Smooth muscle cell (in vitro differentiated cells): Measurements from ENCODE around the gene SPEG. TPM values are rescaled to one million over a fixed set of nuclear protein-coding genes. Genes with fewer than 3 reads are reported as not detected.

ENCODE experiments used
- DNase-seq: peaks from one replicate; lab custom pipeline; 2025; ENCODE audit not compliant: unreplicated experiment; lab: John Stamatoyannopoulos, UW
- H2AFZ ChIP-seq: fragments of 200-600 bp; sonication (generic); 2 replicates; pipeline ENCODE4 v1.6.0; 2016; ENCODE audit warnings: antibody characterized with exemption, low read depth, mild to moderate bottlenecking
- H3F3A ChIP-seq: fragments of 200-600 bp; sonication (generic); 2 replicates; pipeline ENCODE4 v1.6.0; 2017; ENCODE audit warnings: antibody characterized with exemption, low read depth
- H3K27ac ChIP-seq: fragments of 200-600 bp; sonication (generic); 2 replicates; pipeline ENCODE4 v1.5.1; 2016; ENCODE audit warnings: low read depth, mild to moderate bottlenecking
- H3K27me3 ChIP-seq: fragments of 200-600 bp; sonication (generic); 2 replicates; pipeline ENCODE4 v1.6.1; 2016; ENCODE audit warnings: low read depth, mild to moderate bottlenecking
- H3K36me3 ChIP-seq: fragments of 200-600 bp; sonication (generic); 2 replicates; pipeline ENCODE4 v1.5.1; 2016; ENCODE audit warnings: low read depth
- H3K4me1 ChIP-seq: fragments of 200-600 bp; sonication (generic); 2 replicates; pipeline ENCODE4 v1.5.1; 2016; ENCODE audit warnings: low read depth
- H3K4me2 ChIP-seq: fragments of 200-600 bp; sonication (generic); 2 replicates; pipeline ENCODE4 v1.6.0; 2016; ENCODE audit warnings: mild to moderate bottlenecking
- H3K4me3 ChIP-seq: fragments of 200-600 bp; sonication (generic); 2 replicates; pipeline ENCODE4 v1.5.1; 2016; ENCODE audit warnings: mild to moderate bottlenecking
- H3K79me2 ChIP-seq: fragments of 200-600 bp; sonication (generic); 2 replicates; pipeline ENCODE4 v1.6.0; 2016; ENCODE audit warnings: low read depth, mild to moderate bottlenecking
- H3K9ac ChIP-seq: fragments of 200-600 bp; sonication (generic); 2 replicates; pipeline ENCODE4 v1.6.0; 2016; ENCODE audit warnings: low read depth
- H3K9me3 ChIP-seq: fragments of 200-600 bp; sonication (generic); replicated peaks from 2 replicates; pipeline ENCODE4 v1.5.1; 2016; ENCODE audit warnings: low read depth
- H4K20me1 ChIP-seq: fragments of 200-600 bp; sonication (generic); 2 replicates; pipeline ENCODE4 v1.6.0; 2016; ENCODE audit warnings: low read depth
- WGBS: methylation state at CpG from one replicate; pipeline ENCODE4 v1.1.7; 2016; ENCODE audit warnings: low lambda C conversion rate; 5-methylcytosine and 5-hydroxymethylcytosine counted together
- polyA plus RNA-seq: library from polyadenylated mRNA; unstranded; fragments of >200 nt; fragmentation: Nextera tagmentation; extraction: Ambion mirVana; gene quantifications from 2 replicates; pipeline ENCODE4 v1.2.1, GENCODE V29; 2016
- total RNA-seq: library from RNA; depleted of rRNA; stranded (reverse); fragments of >200 nt; gene quantifications from 2 replicates; pipeline ENCODE4 v1.2.3, GENCODE V29; 2014
- TF ChIP-seq, protein P1 (sequence below): fragments of 200-600 bp; sonication (generic); IDR thresholded peaks from 2 replicates; pipeline ENCODE4 v1.5.1; 2017; ENCODE audit warnings: borderline replicate concordance, mild to moderate bottlenecking, antibody characterized with exemption; ENCODE audit not compliant: insufficient read depth, poor library complexity, severe bottlenecking

SPEG gene
- total and polyA plus RNA-seq, 2 experiments from 2014 or later, result 14.9 to 37.8 TPM

DNA sequence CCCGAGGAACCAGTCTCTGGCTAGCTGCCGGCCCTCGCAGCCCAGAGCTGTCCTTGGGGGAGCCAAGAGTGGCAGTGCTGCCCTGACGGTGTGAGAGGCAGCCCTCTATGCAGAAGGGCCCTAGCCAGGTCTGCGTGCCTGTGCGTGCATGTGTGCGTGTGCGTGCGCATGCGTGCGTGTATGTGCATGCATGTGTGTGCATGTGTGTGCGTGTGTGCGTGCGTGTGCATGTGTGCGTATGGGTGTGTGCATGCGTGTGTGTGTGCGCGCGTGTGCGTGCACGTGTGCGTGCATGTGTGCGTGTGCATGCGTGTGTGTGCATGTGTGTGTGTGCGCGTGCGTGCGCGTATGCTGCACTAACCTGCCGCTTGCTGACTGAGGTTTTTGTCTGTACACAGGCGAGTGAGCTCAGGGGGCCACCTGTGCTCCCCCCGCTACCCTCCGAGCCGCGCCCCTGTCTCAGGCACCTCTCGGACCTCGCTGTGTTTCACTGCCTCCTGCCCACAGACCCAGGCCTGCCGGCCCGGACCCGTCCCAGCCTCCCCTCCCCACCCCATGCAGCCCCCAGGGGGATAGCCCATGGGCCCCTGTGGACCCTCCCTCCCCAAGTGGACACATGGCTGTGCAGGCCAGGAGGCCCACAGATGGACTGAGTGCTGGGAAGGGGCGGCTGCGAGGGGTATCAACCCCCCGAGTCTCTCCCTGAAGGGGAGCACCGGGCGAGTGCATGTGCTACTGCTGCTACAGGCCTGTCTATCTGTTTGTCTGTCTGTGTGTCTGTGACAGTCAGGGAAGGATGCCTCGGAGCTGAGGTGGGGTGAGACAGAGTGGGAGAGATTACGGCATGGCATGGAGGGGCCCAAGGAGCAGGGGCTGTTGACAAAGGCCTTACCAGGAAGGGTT lies 31.3 kb downstream of the SPEG start:
- 92% methylated on average over 27 of the region's 47 CpGs for WGBS

DNA sequence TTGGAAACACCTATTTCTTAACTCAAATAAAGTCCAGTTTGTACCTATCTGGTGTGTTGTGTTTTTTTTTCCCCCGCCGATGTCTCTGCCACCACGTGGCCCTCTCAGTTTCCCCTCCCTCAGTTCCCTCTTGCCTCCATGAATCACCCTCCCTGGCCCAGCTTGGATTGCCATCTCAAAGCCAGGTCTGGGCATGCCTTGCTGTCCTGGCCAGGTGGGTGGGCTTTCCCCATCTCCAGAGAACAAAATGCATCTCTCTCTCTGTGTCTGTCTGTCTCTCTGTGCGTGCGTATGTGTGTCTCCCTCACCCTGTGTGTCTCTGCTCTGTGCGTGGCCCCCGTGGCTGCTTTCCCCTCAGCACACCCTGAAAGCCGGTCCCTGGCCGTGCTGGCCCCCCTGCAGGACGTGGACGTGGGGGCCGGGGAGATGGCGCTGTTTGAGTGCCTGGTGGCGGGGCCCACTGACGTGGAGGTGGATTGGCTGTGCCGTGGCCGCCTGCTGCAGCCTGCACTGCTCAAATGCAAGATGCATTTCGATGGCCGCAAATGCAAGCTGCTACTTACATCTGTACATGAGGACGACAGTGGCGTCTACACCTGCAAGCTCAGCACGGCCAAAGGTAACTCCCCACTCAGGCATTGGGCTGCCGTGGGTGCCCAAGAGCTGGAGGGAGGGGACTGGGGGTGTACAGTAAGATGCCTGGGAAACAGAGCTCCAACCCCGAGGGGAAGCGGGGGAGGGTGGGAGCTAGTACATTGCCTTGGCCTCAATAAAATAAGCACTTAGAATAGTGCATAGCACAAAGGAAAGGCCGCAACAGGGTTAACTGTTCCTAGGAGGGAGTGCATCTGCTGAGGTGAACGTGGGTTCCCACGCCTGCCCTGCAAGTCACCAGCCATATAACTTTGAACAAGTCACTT lies 32.4 kb downstream of the SPEG start:
- no peak overlapping the region for H3K4me3 ChIP-seq
- DNase-seq, result no peak
- no peaks in the 10 kb centered on the region for H4K20me1 ChIP-seq
- H3K27me3 ChIP-seq, result no peaks in the 10 kb centered on the region
- H3K9me3 ChIP-seq, result no peaks in the 10 kb centered on the region
- H3K79me2 ChIP-seq, result no peaks in the 10 kb centered on the region
- no peaks in the 10 kb centered on the region for H3K36me3 ChIP-seq
- H3K27ac ChIP-seq, result no peak overlapping the region
- no peaks in the 10 kb centered on the region for H3K4me1 ChIP-seq
- no peak overlapping the region for H3K9ac ChIP-seq
- no peak overlapping the region for H3K4me2 ChIP-seq
- WGBS, result 89% methylated on average over 28 of the region's 28 CpGs
- TF ChIP-seq, protein P1, sequence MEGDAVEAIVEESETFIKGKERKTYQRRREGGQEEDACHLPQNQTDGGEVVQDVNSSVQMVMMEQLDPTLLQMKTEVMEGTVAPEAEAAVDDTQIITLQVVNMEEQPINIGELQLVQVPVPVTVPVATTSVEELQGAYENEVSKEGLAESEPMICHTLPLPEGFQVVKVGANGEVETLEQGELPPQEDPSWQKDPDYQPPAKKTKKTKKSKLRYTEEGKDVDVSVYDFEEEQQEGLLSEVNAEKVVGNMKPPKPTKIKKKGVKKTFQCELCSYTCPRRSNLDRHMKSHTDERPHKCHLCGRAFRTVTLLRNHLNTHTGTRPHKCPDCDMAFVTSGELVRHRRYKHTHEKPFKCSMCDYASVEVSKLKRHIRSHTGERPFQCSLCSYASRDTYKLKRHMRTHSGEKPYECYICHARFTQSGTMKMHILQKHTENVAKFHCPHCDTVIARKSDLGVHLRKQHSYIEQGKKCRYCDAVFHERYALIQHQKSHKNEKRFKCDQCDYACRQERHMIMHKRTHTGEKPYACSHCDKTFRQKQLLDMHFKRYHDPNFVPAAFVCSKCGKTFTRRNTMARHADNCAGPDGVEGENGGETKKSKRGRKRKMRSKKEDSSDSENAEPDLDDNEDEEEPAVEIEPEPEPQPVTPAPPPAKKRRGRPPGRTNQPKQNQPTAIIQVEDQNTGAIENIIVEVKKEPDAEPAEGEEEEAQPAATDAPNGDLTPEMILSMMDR, result no peak
- no peak overlapping the region for H2AFZ ChIP-seq
- no peaks in the 10 kb centered on the region for H3F3A ChIP-seq

More for the DNA sequence above, 31.3 kb downstream of the SPEG start:
- Histone ChIP-seq H3K36me3 (no peaks in the 10 kb centered on the region), H2AFZ (no peak overlapping the region), H4K20me1 (no peaks in the 10 kb centered on the region), H3K27ac (no peak overlapping the region), H3K4me1 (peaks cover 2% of the 10 kb centered on the region), H3K9me3 (no peaks in the 10 kb centered on the region), H3F3A (no peaks in the 10 kb centered on the region), H3K27me3 (no peaks in the 10 kb centered on the region), H3K79me2 (no peaks in the 10 kb centered on the region), H3K4me2 (no peak overlapping the region), H3K4me3 (no peak overlapping the region), H3K9ac (no peak overlapping the region)
- no peak for DNase-seq
- TF ChIP-seq, protein P1, result no peak

DNA sequence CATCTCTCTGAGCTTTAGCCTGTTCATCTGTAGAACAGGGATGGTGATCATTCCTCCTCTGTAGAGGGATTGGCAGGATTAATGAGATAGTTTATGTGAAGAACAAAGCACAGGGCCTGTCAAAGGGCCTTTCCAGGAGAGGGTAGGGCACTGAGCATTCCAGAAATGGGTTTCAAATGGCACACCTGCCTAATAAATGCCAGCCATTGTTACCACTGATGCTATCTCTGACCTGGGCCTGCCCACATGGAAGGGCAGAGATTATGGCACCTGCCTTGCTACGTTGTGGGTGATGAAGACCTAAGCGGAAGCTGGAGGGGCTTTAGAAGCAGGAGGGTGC lies 33.1 kb downstream of the SPEG start:
- Histone ChIP-seq H3K36me3 (no peaks in the 10 kb centered on the region), H3F3A (no peaks in the 10 kb centered on the region), H3K27ac (no peak overlapping the region), H2AFZ (no peak overlapping the region), H3K9me3 (no peaks in the 10 kb centered on the region), H3K79me2 (no peaks in the 10 kb centered on the region), H3K4me1 (no peaks in the 10 kb centered on the region), H4K20me1 (no peaks in the 10 kb centered on the region), H3K9ac (no peak overlapping the region), H3K4me3 (no peak overlapping the region), H3K27me3 (no peaks in the 10 kb centered on the region), H3K4me2 (no peak overlapping the region)
- TF ChIP-seq, protein P1, result no peak
- DNase-seq, result no peak
- 94% methylated on average over 2 of the region's 2 CpGs for WGBS
